Skin of body (tissue), 2 donors: ENCODE results near the gene CKB. TPM values are rescaled to one million over a fixed set of nuclear protein-coding genes. Genes with fewer than 3 reads are reported as not detected.
"Not testable (repeated sequence)": the region's sequence is repeated elsewhere in the genome, so short reads cannot be mapped to it uniquely, and the experiment has no call there.

ENCODE experiments used
- DNase-seq: peaks from one replicate; lab custom pipeline; 2025; lab: John Stamatoyannopoulos, UW
- total RNA-seq: library from RNA; depleted of rRNA; stranded (reverse); fragments of >200 nt; gene quantifications from one replicate; pipeline ENCODE4 v1.2.3, GENCODE V29; 2014

CKB gene
- total RNA-seq, 1 donor from 2014 or later: 75.4 TPM

DNA sequence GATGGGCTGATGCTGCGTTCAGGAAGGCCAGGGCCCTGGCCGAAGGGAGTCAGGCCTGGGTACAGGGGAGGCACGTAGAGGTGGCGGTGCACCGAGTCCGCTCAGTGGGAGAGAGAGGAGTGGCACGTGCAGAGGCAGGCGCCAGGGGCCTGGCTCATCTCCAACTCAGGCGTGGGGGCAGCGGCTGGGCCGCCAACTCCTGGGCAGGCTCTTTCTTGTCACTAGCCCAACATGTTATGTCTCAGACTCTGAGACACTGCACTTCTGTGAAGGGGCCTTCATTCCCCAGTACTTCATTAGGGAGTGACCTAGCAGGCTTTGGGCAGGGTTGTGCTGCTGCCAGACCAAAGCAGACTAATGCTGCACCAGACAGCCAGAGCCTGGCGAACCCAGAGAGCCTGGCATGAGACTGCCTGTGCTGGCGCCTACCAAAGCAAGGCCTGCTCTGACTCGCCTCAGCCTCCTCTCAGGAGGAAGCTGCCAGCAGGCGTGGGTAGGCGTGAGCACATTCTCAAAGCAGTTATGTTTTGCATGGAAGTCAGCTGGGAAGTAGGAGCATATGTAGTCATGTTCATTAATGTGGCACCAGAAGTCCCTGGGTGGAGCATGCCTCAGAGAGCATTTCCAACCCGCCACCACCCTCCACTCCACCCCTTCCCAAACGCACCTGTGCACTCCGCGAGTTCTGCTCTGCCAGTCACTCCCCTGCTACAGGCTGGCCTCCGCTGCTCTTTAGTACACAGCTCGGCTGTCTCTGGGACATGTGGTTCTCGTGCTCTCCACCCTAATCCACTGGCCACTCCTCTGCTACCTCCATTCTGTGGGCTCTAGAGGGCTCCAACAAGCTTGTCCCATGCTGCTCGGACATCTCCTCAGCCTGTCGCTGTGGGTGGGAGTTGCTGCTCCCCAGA lies 9.7 kb downstream of the CKB start:
- peak; percentile 45 for DNase-seq

DNA sequence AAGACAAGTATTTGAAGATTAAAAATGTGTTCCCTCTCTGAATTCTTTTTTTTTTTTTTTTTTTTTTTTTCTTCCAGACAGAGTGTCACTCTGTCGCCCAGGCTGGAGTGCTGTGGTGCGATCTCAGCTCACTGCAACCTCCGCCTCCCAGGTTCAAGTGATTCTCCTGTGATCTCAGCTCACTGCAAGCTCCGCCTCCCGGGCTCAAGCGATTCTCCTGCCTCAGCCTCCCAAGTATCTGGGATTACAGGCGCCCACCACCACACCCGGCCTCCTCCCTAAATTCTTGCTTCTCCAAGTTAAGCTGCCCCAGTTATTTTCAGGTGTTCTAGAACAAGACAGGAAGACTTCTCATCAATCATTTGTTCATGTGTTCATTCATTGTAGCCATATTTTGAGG lies 10.4 kb downstream of the CKB start:
- DNase-seq: not testable (repeated sequence)

DNA sequence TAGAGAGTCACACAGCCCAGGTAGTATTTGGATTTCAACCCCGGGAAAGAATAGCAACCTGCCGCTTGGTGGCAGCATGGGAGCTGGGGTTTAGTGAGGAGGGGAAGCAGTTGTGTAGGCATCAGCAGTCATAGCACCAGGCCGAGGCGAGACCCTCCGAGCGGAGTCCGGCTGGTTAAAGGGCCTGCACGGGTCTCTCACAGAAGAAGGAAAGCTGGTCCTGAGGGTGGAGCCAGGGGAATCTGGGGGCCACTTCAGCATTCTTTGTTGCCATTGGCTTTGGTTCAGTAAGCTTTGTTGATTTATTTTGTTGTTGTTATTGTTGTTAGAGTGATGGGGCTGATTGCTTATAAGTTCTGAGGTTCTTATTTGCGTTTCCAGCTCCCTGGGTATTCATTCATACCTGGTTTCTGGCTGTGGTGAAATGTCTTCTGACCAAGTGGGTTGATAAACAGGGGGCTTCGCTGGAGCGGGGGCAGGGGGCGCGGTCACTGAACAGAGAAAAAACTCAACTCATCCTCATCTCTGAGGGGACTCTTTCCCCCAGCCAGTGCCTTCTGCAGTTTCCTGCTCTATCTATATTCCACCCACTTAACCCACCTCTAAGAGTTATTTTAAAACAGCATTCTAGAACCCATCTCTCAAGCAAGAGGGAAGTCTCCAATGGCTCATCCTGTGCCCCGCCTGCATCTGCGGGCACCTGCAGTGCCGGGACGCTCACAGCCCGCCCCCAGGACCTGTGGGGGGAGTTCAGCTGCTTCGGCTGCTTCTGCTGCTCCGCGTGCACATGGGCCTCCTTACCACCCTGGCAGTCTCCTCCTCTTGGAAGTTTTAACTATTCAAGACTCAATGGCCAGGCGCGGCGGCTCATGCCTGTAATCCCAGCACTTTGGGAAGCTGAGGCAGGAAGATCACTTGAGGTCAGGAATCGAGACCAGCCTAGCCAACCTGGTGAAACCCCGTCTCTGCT lies 11.6 kb downstream of the CKB start:
- no peak for DNase-seq

DNA sequence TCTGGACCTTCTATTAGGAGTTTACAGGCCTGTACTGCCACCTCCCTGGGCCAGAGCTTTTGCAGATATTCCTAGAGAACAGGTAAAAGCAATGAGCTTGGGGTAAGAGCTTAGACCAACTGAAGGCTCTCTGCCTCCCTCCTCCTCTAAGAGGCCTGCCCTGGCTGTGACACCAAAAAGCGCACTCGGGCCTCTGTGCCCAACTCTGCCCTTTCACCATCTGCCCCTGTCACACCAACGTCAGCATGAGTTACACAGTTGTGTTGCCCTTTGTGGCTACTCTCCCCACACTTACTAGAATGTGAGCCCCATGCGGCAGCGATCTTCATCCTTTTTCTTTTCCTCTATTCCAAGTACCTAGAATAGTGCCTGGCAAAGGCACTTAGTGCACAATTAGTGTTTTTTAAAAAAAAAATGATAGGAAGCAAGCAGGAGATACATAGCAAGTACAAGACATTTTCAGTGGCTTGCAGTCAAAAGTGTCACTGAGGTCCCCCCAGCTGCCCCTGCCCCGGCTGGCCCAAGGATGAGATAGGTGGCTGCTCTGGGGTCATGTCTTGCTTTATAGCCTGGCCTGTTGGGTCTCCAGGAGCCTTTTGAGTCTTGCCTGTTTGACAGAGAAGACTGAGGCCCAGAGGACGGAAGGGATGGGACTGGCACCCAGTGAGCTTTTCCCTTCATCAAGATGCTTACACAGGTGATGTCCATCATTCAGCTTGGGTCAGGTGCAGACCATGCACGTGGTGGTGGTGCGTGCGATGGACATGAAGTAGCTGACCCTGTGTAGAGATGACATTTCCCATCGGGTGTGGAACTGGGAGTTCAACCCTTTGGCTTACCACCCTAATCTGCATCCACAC lies 12.5 kb downstream of the CKB start:
- no peak for DNase-seq

DNA sequence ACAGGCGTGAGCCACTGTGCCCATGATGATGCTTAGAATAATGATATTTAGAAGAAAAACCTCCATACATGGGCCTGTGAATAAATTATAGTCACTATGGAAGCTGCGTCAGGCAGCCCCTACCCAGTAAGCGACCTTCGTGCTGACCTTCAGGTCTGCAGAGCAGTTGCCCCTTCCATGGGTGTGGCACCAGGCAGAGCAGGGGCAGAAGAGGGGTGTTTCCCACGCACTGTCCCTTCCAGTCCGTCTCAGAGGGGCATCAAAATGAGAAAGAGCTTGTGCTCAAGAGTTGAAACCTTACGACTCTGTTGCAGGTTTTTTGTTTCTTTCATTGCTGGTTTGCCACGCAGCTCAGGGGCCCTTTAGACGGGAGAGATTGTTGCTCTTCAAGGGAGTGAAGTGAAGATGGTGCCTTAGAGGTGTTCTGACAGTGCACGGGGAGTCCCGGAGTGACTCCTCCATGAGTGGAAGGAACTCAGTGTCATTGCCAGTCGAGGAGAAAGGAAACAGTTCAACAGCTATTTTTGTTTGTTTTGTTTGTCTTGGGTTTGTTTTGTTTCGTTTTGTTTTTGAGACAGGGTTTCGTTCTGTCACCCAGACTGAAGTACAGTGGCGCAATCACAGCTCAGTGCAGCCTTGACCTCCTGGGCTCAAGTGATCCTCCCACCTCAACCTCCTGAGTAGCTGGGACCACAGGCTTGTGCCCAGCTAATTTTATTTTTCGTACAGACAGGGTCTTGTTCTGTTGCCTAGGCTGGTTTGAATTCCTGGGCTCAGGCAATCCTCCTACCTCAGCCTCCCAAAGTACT lies 13.9 kb downstream of the CKB start:
- DNase-seq: no peak

DNA sequence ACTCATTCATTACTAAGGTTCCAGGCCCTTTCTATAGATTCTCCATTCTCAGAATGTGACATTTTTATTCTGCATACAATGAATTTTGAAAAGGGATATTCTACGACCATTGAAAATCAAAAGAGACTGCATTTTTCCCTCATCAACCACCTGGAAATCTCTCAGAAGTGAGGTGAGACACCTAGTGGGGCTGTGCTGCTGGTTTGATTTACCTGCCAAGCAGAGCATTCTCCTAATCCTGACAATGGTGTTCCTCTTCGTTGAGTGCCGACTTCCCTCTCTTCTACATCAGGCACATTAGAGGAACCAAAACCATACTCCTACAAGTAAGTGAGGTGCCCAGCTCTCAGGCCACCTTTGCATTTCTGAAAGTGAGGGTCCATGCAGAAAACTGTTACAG lies 14.9 kb downstream of the CKB start:
- no peak for DNase-seq

DNA sequence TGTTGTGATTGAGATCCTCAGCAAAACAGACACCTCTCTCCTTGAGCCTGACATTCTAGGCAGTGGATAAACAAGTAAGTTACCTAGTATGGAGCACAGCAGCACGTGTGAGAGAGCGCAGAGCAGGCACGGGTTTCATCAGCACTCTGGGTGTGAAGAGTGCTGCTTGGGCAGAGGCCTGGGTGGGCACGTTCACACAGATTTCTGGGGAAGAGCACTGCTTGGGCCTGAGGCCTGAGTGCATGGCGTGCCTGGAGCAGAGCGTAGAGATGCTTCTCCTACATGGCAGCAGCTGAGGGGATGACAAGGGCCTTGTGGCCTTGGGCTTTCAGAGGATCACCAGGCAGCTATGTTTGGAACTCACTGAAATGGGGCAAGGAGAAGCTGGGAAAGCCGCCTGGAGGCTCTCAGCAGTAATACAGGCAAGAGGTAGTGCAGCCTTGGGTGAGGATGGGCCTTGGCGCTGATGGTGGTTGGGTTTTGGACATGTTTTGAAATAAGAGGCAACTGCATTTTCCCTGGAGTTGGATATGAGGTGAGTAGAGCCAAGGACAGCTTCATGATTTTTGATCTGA lies 17.6 kb downstream of the CKB start:
- no peak for DNase-seq

DNA sequence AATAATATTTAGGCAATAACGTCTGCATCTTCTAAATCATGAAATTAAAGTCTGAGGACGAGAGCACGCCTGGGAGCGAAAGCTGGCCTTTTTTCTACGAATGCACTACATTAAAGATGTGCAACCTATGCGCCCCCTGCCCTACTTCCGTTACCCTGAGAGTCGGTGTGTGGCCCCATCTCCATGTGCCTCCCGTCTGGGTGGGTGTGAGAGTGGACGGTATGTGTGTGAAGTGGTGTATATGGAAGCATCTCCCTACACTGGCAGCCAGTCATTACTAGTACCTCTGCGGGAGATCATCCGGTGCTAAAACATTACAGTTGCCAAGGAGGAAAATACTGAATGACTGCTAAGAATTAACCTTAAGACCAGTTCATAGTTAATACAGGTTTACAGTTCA lies 19.3 kb downstream of the CKB start:
- no peak for DNase-seq

DNA sequence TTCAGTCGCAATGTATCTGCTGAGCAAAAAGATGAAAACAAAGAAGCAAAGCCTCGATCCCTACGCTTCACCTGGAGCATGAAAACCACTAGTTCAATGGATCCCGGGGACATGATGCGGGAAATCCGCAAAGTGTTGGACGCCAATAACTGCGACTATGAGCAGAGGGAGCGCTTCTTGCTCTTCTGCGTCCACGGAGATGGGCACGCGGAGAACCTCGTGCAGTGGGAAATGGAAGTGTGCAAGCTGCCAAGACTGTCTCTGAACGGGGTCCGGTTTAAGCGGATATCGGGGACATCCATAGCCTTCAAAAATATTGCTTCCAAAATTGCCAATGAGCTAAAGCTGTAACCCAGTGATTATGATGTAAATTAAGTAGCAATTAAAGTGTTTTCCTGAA lies 19.8 kb downstream of the CKB start:
- no peak for DNase-seq

DNA sequence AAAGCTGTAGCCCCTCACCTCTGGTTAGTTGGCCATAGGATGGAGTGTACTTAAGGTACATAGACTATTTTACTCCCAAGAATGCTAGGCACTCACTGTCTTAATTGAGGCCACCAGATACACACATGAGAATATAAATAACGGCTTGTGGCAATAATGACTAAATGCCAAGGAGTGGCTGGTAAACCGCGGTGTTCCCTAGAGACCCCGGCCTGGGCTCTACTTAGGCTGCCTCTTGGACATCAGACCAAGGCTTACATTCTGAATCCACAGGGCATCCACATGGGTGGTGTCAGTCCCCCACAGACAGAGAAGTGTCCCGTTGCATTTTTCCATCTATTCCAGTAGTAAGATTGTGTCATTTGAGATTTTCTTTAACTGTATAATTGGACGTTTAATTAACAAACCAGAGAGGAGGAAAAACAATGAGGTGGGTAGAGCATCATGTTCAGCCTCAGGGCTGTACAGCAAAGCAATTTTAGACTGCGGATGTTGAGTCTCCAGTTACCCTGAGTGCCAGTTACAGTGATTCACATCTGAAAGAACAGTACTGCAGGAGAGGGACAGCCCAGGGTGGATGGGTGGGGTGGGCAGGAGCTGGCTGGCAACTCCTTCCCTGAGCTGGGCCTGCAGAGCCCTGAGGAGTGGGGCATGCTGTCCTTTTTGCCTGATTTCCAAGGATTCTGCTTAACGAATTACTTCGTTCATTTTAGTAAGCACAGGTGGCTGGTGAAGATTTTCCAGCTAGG lies 20.5 kb downstream of the CKB start:
- no peak for DNase-seq

DNA sequence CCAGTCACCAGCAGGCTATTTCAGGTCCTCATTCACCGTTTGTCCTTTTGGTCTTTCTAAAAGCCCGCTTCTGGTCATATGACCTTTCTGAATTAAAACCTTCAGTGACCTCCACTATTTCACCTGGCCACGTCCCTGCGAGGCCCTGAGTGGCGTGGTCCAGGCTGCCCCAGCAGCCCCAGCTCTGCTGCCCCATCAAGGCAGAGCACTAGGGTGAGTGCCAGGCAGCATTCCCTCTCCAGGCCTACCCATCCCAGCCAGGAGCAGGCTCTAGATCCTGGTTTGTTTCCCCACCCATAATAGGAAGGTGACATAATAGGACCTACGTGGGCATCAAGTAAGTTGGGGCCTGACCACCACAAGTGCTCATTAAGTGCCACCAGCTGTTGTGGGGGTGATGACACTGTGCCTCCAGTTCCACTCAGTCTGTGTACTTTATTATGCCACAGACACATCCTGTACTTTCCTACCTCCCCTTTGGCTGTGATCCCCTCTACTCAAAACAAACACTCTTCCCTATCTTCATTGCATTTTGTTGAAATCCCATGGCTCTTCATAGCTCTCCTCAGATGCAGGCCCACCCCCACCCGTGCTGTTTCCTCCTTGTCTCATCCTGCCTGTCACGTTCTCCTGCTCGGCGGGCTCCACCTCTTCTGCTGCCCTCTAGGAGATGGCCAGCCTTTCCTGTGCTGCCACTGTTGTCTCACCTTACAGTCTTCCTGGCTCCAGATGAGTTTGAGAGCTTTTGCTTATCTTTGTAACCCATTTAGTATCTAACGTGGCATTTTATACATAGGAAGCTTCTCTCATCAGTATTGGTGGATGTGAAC lies 21.4 kb downstream of the CKB start:
- DNase-seq: no peak

DNA sequence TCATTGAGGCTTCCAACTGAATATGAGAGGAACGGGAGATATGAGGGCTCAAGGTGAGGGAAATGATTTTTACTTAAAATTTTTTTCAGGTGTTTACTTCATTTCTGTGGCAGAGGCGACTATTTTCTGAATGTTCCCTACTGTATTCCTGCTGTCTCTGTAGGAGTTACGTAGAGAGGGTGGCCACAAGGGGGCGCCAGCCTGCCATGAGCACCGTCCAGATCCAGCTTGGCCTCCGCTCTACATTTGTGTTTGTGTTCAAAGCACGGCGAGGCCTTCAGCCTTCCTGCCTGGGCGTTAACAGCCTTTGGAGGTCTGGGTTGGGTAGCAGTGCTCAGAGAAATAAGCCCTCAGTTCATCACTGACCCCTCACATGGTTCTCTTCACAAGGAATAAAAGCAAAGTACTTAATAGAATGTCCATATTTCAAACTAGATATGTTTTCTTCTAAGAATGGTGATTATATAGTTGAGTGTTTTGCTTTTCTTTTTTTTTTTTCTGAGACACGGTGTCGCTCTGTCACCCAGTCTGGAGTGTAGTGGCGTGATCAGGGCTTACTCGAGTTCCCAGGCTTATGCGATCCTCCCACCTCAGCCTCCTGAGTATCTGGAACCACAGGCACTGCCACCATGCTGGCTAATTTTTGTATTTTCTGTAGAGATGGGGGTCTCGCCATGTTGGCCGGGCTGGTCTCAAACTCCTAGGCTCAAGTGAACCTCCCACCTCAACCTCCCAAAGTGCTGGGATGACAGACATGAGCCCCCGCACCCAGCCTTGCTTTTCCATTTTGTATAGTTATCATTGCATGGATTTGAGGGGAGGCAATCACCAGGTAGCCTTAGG lies 22.3 kb downstream of the CKB start:
- peak; percentile 59 for DNase-seq

DNA sequence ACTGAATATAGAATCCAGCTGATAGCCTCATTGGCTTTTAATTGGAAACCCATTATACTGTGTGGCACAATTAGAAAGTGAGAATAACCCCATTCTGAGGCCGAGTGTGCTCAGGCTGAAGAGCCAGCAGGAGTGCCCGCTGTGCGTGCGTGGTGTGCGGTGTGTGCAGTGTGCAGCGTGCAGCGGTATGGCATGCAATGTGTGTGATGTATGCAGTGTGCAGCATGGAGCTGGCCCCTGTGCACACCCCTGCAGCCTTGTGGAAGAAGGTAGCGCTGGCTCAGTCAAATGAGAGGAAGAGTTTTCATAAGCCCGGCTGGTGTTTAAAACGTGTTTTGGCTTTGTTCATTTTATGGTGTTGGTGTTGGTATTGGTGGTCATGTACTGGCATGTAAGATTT lies 22.9 kb downstream of the CKB start:
- DNase-seq: no peak

DNA sequence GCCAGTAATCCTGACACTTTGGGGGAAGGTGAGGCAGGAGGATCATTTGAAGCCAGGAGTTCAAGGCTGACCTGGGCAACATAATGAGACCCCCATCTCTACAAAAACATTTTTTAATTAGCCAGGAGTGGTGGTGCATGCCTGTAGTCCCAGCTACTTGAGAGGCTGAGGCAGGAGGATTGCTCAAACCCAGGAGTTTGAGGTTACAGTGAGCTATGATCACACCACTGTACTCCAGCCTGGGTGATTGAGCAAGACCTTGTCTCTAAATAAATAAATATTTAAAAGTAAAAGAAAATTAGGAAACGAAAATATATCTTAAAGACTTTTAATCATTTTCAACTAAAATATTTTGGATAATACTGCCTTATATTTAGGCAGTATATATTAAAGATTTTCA lies 25.9 kb downstream of the CKB start:
- no peak for DNase-seq

DNA sequence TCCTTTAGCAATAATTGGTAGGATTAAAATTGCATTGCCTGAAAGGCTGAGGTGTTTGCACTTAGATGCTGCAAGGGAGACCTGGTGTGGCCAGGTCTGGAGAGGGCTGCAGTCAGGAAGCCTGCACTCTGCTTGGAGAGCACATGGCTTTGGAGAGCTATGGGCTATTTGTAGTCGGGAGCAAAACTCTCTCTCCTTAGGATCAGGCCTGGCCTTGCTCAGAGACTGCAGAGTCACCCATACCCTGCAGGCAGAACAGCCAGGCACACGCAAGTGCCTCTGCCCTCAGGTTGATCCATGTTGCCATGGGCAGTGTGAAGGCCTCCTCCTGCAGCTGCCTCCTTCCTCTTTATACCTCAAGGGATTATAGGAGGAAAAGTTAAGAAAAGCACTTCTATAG lies 26.8 kb downstream of the CKB start:
- no peak for DNase-seq

DNA sequence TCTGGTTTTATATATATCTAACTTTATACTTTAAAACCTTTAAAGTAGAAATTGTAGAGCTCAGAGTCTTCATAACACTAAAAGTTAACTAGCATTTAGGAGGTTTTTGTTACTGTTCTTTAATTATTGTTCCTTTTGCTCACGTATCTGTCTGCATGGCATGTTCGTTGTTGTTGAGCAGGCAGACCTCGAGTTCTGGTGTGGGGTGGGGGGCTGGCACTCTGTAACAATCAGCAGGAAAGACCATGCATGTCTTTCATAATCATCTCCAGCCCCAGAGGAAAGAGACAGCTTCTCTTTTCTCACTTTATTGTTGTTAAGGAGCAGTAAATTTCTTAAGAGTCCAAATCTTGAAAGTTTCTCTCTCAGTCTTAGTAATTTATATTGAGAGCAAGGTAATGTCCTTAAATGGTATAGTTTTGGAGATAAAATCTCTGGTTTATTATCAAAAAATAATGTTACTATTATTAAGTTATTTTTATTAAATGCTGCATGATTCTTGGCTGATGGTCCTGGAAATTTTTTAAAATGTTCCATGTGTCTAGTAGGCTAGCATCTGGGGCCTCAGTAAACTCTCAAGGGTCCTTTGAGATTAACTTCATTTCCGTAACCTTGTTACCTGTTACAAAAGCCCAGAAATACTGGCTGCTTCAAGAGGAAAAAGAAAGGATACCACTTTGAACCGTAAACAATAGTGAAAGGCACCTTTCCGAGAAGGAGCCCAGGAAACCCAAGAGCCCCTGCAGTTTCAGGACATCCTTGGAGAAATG lies 30.3 kb downstream of the CKB start:
- peak; percentile 20 for DNase-seq

DNA sequence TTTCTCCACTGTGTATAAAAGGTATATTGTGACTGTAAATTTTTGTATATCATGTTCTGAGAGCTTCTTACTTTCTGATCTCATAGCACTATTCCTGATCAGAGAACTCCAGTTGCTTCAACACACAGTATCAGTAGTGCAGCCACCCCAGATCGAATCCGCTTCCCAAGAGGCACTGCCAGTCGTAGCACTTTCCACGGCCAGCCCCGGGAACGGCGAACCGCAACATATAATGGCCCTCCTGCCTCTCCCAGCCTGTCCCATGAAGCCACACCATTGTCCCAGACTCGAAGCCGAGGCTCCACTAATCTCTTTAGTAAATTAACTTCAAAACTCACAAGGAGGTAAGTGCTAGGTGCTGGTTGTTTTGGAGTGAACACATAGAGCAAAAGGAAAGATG lies 30.9 kb downstream of the CKB start:
- no peak for DNase-seq
